GM12875 (cell line): Measurements from ENCODE around the gene PTAFR.

Source experiments
- H3K4me3 ChIP-seq: one replicate; pipeline ENCODE4 v1.5.1; 2011; ENCODE audit warnings: low read depth, low read length, control low read depth
- CTCF ChIP-seq: IDR thresholded peaks from 2 replicates; pipeline ENCODE4 v1.5.1; 2011; ENCODE audit warnings: low read depth, mild to moderate bottlenecking, control low read depth, inconsistent platforms, low read length, moderate library complexity, borderline replicate concordance; ENCODE audit not compliant: insufficient read depth

Gene PTAFR

DNA sequence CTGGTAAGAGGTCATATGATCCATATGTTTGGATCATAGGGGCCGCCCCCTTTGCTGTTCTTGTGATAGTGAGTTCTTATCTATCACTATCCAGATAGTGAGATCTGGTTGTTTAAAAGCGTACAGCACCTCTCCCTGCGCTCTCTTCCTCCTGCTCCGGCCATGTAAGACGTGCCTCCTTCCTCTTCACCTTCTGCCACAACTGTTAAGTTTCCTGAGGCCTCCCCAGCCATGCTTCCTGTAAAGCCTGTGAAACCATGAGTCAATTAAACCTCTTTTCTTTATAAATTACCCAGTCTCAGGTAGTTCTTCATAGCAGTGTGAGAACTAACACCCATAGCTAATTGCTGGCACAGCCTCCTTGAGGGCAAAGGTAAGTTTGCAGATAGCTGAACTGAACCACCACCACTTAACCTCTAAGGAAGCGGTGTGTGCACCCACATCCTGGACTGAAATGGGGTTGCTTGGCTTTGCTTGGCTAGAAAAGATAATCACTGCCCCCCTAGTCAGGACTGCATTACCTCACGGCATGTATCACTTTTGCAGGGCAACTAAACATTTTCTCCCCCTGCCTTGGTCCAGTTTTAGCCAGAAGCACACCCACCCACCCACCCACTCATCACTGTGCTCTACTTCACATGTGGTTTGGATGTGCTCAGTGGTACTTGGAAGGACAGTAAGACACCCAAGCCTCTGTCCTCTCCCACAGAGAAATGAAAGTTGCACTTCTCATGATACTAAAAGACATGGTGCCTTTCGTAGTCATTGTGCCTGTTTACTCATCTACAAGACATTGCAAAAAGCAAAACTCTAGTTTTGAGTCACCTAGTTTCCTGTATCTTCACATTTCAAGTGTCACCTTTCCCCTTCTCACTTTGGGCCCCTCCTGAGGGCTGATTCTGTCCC, 23.1 kb upstream of the PTAFR start:
- no peak overlapping the region for H3K4me3 ChIP-seq
- no peak for TF ChIP-seq CTCF

DNA sequence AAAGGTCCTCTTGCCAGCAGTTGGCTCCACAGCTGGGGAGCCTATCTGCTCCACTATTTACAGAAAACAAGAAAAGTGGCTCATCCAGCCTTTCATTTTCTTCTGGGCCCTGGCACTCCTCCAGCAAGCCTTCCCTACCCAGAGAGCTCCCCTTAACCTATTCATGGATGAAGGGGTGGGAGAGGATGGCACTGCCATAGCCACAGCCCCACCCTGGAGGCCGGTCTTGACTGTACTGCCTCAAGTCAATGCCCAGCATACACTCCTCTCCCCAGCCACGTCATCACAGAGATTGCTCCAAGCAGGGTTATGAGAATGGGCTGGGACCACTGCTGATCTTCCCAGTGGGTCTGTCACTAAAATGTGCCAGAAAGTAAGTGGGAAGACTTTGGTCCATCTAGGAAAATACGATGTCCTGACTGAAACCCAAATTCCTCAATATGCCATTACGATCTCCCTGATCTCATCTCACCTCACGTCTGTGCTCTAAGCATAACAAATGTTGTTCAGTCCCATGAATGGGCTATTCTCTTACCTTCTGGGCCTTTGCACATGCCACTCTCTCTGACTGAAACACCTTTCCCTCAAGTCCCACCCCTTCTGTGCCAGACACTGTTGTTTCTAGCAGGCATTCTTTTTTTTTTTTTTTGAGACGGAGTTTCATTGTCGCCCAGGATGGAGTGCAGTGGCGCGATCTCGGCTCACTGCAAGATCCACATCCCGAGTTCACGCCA, 21.4 kb upstream of the PTAFR start:
- H3K4me3 ChIP-seq: no peak overlapping the region
- no peak for TF ChIP-seq CTCF

- H3K4me3 ChIP-seq: no peak overlapping the region
- no peak for TF ChIP-seq CTCF
Observed at GRCh38 chr1:28196330-28196729, 19.8 kb upstream of the PTAFR start.

- TF ChIP-seq CTCF: no peak
- H3K4me3 ChIP-seq: no peak overlapping the region
Observed at GRCh38 chr1:28195780-28196179, 19.3 kb upstream of the PTAFR start.

DNA sequence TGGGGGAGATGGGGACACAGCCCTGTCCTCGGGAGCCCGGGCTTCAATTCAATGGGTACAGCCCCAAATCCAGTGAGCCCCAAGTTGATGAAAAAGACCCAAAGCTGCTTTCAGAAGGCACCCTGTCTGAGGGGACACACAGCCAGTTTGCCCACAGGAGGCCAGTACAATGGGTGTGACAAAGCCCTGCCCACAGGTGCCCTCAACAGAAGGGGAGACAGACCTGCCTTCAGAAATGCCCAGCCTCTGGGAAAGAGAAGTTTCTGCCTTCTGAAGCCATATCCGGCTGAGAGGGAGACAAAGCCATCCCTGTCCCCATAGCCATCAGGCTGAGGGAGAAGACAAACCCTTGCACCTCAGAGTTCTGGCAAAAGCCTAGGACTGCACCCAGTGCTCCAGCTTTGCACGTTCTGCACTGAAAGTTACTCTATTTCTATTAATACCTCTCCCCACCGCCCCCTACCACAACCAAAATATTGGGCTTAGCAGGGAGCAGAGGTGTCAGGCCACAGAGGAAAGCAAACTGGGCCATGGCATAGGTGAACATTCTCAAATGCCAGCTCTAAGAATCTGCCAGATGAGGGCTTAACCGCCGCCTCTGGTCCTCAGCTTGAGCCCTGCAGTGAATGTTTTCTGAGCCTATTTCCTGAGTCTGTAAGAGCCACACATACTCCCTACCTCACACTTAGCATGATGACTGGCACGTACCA, 18.0 kb upstream of the PTAFR start:
- H3K4me3 ChIP-seq: no peak overlapping the region
- no peak for TF ChIP-seq CTCF

DNA sequence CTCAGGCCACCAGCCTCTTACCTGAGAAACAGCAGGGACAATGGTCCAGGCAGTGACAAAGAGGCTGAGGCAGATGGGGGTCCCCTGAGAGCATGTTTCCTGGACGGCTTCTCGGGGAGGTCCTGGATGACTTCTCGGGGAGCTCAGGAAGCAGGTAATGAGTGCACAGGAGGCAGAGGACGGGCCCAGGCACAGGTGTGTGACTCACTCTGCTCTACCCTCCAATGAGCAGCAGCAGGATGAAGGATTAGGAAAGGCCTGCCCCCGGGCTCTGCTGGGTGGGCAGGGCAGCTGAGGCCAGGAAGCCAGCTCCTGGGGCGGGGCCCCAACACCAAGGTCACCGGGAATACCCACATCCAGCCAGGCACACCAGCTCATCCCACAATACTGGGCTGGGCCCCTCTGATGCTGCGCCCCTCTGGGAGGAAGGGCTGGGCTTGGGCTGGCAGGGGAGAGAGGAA, 17.2 kb upstream of the PTAFR start:
- TF ChIP-seq CTCF: no peak
- H3K4me3 ChIP-seq: no peak overlapping the region
